HG02623 (cell line): ENCODE results near the gene C1QA.
"Not testable (repeated sequence)": the region's sequence is repeated elsewhere in the genome, so short reads cannot be mapped to it uniquely, and the experiment has no call there.

Source experiments
- ATAC-seq: cut with Tn5 transposase; IDR thresholded peaks from one replicate; pipeline ENCODE4 v1.9.1; 2021; ENCODE audit warnings: moderate library complexity; ENCODE audit not compliant: unreplicated experiment

The C1QA gene

GRCh38 chr1:22639286-22639685, 2.9 kb downstream of the C1QA start:
- no peak for ATAC-seq

GRCh38 chr1:22641247-22641646, 4.8 kb downstream of the C1QA start:
- no peak for ATAC-seq

- no peak for ATAC-seq
Observed at GRCh38 chr1:22641906-22642636, 5.6 kb downstream of the C1QA start.

DNA sequence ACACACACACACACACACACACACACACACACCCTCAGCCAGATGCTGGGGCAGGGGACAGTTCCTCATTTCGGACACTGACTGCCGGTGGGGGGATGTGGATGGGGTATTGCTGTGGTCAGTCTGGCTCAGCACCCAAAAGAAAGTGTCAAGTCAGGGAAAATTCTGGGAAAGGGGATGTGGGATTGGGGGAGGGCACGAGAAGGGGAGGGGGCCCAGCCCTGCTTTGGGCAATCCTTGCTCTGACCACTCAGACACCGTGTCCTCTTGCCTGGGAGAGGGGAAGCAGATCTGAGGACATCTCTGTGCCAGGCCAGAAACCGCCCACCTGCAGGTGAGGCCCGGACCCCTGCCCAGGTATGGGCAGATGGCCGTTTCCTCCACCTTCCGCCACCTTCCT, 7.0 kb downstream of the C1QA start, which contains the start of gene C1QC:
Gene C1QC, plus strand, starts transcription at position 253 of the 400 bp plus-strand sequence. CDS start 391 bp downstream, outside the sequence.
- ATAC-seq: no peak

DNA sequence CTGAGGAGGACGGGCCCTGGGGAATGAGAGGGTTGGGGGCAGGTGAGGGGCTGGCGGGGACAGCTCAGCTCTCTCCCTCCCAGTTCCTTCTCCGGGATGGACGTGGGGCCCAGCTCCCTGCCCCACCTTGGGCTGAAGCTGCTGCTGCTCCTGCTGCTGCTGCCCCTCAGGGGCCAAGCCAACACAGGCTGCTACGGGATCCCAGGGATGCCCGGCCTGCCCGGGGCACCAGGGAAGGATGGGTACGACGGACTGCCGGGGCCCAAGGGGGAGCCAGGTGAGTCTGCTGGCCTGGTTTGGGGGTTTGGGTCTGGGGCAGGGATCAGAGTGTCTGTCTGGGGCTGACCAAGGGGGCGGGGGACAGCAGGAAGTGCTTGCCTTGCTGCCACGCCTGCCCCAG, 7.5 kb downstream of the C1QA start:
- ATAC-seq: no peak

GRCh38 chr1:22645931-22646330, 9.5 kb downstream of the C1QA start:
- no peak for ATAC-seq

- no peak for ATAC-seq
Observed at GRCh38 chr1:22646384-22646783, 10.0 kb downstream of the C1QA start.

DNA sequence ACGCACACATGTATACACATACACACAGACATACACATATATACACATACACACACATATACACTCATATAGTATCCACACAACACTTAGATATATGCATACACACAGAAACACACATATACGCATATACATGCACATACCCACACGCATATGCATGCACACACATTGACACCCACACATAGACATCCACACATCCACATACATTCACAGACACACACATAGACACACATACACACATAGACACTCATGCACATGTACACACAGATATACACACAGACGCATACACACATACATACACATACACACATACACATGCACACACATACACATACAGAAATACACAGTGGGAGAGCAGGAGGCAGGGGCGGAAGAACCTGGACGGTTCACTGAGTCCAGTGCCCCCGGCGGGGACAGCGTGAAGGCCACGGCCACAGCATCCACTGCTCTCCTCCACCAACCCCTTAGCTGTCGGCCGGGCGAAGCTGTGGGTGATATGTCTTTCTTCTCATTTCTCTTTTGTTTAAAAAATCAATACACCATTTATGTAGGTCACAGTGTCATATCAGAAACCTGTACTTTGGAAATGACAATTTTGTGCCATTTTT, 13.8 kb downstream of the C1QA start:
- no peak for ATAC-seq

- ATAC-seq: no peak
Observed at GRCh38 chr1:22651941-22652856, 15.8 kb downstream of the C1QA start.

- ATAC-seq: no peak
Observed at GRCh38 chr1:22652881-22653316, 16.5 kb downstream of the C1QA start, which contains the start of gene C1QB. C1QB (plus strand) TSS chr1:22653236; CDS start chr1:22659463, 6,227 bp downstream.

GRCh38 chr1:22654692-22655091, 18.3 kb downstream of the C1QA start:
- no peak for ATAC-seq

GRCh38 chr1:22658385-22659163, 22.1 kb downstream of the C1QA start:
- no peak for ATAC-seq

DNA sequence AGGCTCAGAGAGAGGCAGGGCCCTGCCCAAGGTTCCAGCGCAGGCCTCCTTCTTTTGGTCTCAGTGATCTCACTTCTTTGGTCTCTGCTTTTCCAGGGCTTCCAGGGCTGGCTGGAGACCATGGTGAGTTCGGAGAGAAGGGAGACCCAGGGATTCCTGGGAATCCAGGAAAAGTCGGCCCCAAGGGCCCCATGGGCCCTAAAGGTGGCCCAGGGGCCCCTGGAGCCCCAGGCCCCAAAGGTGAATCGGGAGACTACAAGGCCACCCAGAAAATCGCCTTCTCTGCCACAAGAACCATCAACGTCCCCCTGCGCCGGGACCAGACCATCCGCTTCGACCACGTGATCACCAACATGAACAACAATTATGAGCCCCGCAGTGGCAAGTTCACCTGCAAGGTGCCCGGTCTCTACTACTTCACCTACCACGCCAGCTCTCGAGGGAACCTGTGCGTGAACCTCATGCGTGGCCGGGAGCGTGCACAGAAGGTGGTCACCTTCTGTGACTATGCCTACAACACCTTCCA, 24.4 kb downstream of the C1QA start:
- ATAC-seq: no peak

GRCh38 chr1:22661880-22662279, 25.5 kb downstream of the C1QA start:
- no peak for ATAC-seq

GRCh38 chr1:22662318-22662717, 25.9 kb downstream of the C1QA start:
- ATAC-seq: no peak

GRCh38 chr1:22662986-22663408, 26.6 kb downstream of the C1QA start:
- no peak for ATAC-seq

DNA sequence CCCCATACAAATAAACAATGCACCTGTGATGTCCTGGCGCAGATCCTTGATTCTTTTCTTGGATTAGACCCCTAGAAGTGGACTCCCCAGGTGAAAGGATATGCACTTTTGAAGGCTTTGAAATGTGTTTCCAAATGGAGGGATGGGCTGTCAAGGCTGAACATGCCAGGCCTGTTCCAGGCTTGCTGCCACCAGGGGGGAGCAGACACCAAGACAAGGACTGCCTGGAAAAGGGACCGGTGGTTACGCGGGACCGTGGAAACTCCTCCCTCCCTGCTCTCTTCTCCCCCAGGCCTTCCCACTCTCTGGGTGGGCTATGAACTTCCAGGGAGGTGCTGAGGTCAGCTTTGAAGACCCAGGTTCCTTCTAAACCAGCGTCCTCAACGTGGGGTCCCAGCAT, 29.3 kb downstream of the C1QA start:
- no peak for ATAC-seq

DNA sequence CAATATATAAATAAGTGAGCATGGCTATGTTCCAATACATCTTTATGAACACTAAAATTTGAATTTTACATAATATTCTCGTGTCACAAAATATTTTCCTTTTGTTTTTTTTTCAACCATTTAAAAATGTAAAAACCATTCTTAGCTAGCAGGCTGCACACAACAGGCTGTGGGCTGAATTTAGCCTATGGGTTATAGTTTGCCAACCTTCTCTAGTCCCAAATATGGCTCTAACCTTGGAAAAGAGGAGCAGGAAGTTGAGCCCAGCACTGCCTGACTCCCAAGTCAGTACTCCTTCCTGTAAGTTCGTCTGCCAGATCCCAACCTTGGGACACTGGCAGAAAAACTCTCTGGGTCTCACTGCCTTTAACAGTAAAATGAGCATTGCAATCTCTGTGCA, 30.0 kb downstream of the C1QA start:
- no peak for ATAC-seq

DNA sequence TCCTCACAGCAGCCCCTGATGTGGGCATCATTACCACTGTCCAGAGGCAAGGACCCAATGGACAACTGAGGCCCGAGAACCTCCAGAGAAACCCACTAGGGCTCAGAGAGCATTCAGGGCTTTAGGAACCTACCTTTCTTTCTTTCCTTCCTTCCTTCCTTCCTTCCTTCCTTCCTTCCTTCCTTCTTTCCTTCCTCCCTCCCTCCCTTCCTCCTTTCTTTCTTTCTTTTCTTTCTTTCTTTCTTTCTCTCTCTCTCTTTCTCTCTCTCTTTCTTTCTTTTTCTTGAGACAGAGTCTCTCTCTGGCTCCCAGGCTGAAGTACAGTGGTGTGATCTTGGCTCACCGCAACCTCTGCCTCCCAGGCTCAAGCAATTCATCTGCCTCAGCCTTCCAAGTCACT, 32.4 kb downstream of the C1QA start:
- not testable (repeated sequence) for ATAC-seq

GRCh38 chr1:22670352-22670975, 34.0 kb downstream of the C1QA start:
- no peak for ATAC-seq
